ENCODE measurements around the gene SPIN1.
"Not testable (repeated sequence)": the region's sequence is repeated elsewhere in the genome, so short reads cannot be mapped to it uniquely, and the experiment has no call there.

SPIN1 gene

GRCh38 chr9:88373045-88373444, 15.2 kb upstream of the SPIN1 start:
- TF ChIP-seq CTCF (IDR thresholded peaks at IDR 0.05; ENCODE audit: borderline replicate concordance, control extremely low read depth, extremely low read depth, insufficient read depth, missing control alignments): no peak
- in situ Hi-C loops (cut with MboI; ENCODE audit: low sequenced_read_pairs, unreplicated experiment): no loop called here
- no peak for DNase-seq (ENCODE audit: low spot score)

- in situ Hi-C loops (cut with MboI; ENCODE audit: low sequenced_read_pairs, unreplicated experiment): no loop called here
- no peak for TF ChIP-seq CTCF (IDR thresholded peaks at IDR 0.05; ENCODE audit: borderline replicate concordance, control extremely low read depth, extremely low read depth, insufficient read depth, missing control alignments)
- no peak for DNase-seq (ENCODE audit: low spot score)
Observed at GRCh38 chr9:88378317-88378716, 9.9 kb upstream of the SPIN1 start.

- DNase-seq (ENCODE audit: low spot score): no peak
- in situ Hi-C loops (cut with MboI; ENCODE audit: low sequenced_read_pairs, unreplicated experiment): no loop called here
- TF ChIP-seq CTCF (IDR thresholded peaks at IDR 0.05; ENCODE audit: borderline replicate concordance, control extremely low read depth, extremely low read depth, insufficient read depth, missing control alignments): no peak
Observed at GRCh38 chr9:88379352-88379751, 8.9 kb upstream of the SPIN1 start.

- TF ChIP-seq CTCF (IDR thresholded peaks at IDR 0.05; ENCODE audit: borderline replicate concordance, control extremely low read depth, extremely low read depth, insufficient read depth, missing control alignments): no peak
- no peak for DNase-seq (ENCODE audit: low spot score)
- in situ Hi-C loops (cut with MboI; ENCODE audit: low sequenced_read_pairs, unreplicated experiment): no loop called here
Observed at GRCh38 chr9:88380118-88380517, 8.1 kb upstream of the SPIN1 start.

GRCh38 chr9:88381322-88381721, 6.9 kb upstream of the SPIN1 start:
- in situ Hi-C loops (cut with MboI; ENCODE audit: low sequenced_read_pairs, unreplicated experiment); DNase-seq (ENCODE audit: low spot score): not testable (repeated sequence)

- in situ Hi-C loops (cut with MboI; ENCODE audit: low sequenced_read_pairs, unreplicated experiment): no loop called here
- TF ChIP-seq CTCF (IDR thresholded peaks at IDR 0.05; ENCODE audit: borderline replicate concordance, control extremely low read depth, extremely low read depth, insufficient read depth, missing control alignments): no peak
- DNase-seq (ENCODE audit: low spot score): no peak
Observed at GRCh38 chr9:88383176-88383575, 5.1 kb upstream of the SPIN1 start.

GRCh38 chr9:88386137-88386536, 2.1 kb upstream of the SPIN1 start:
- in situ Hi-C loops (cut with MboI; ENCODE audit: low sequenced_read_pairs, unreplicated experiment); DNase-seq (ENCODE audit: low spot score): not testable (repeated sequence)

GRCh38 chr9:88387036-88387551, 1.1 kb upstream of the SPIN1 start:
- in situ Hi-C loops (cut with MboI; ENCODE audit: low sequenced_read_pairs, unreplicated experiment): no loop called here
- no peak for DNase-seq (ENCODE audit: low spot score)
- no peak for TF ChIP-seq CTCF (IDR thresholded peaks at IDR 0.05; ENCODE audit: borderline replicate concordance, control extremely low read depth, extremely low read depth, insufficient read depth, missing control alignments)

Data from GM13976 (cell line).